Activated gamma-delta T cell treated with Interleukin-2 at 50 U/mL for 16 hours (primary cell): ENCODE results near the gene NUP133.
"Not testable (repeated sequence)": the region's sequence is repeated elsewhere in the genome, so short reads cannot be mapped to it uniquely, and the experiment has no call there.

Source experiments
- DNase-seq: peaks from one replicate; pipeline ENCODE4 v3.0.0-alpha.2; 2020

NUP133 gene

GRCh38 chr1:229448354-229448753 is 59.8 kb downstream of the NUP133 start:
- DNase-seq: no peak

- DNase-seq: no peak
These were observed 60.3 kb downstream of the NUP133 start for GRCh38 chr1:229447809-229448252.

GRCh38 chr1:229445828-229446227 is 62.3 kb downstream of the NUP133 start:
- DNase-seq: no peak

- DNase-seq: no peak
These were observed 67.1 kb downstream of the NUP133 start for GRCh38 chr1:229440851-229441537.

DNA sequence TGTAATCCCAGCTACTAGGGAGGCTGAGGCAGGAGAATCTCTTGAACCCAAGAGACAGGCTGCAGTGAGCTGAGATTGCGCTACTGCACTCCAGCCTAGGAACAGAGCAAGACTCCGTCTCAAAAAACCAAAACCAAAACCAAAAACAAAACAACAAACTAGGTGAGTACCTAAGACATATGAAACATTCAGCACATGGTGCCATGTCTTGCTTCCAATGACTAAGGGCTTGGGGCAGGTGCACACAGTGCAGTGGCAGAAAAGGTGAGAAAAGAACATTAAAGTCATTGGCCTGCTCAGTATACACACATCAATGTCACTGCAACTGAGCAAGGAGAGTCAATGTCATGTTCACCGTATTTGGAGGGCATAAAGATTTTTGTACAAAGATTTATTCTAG is 70.1 kb downstream of the NUP133 start:
- DNase-seq: no peak

DNA sequence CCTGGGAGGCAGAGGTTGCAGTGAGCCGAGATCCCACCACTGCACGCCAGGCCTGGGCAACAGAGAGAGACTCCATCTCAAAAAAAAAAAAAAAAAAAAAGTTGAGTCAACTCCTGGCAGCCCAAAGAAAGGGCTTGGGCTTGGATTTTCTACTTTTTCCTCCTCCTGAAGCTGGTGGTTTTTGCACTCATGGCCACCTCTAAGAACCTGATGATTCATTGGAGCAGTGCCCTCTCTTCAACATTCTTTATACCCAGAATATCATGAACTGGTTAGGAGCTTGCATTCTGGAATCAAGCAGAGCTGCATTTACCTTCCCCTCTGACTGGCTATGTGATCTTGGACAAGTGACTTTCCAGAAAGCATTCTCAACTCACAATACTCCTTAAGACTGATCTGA is 70.7 kb downstream of the NUP133 start:
- DNase-seq: no peak

DNA sequence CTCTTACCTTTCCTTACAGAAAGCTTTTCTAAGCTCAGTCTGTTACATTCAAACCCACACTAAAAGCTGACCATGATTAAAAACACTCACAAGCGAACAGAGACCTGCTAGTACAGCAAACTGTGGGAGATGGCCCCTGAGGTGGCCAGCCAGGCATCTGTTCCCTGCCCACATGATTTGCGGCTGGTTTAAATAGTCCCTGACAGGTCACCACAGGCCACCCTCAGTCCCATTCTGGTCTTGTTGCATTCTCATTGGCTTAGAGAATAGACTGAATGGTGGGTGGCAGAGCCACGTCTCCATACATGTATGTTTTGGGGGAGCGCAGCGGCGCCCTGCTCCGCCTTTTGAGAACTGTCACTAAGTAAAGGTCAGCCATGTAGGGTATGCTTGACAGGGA is 71.9 kb downstream of the NUP133 start:
- DNase-seq: no peak

GRCh38 chr1:229434641-229435051 is 73.5 kb downstream of the NUP133 start:
- DNase-seq: no peak

- no peak for DNase-seq
These were observed 74.0 kb downstream of the NUP133 start, which contains the start of gene ACTA1 for GRCh38 chr1:229434005-229434640. Gene ACTA1, minus strand, starts transcription at chr1:229434094. Its CDS starts 979 bp downstream, at chr1:229433115.

DNA sequence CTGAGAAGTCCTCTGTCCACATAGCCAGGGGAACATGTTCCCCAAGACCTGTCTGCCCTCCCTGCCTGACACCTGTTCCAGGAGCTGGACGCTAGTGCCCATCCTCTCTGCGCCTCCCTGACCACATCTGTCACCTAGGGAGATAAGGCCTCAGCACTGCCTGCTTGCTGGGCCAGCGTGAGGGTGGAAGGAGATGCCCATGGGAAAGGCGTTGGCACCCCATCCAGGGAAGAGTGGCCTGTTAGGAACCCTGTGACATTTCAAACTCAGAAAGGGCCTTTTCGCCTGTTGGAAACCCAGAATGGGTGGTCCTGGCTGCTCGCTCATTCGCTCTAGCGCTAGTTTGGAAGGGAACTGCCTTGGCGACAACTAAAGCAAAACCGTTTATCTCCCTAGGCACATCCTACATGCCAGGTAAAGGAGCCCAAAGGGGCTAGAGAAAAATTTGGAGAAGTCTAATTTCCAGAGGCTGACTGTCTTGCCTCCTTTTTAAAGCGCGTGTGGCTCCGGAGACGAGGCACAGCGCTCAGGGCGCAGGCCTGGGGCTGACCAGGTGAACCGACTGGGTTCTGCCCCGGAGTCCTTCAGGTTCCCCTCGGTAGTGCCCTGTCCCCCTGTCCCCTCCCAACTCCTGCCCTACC is 74.7 kb downstream of the NUP133 start:
- no peak for DNase-seq

DNA sequence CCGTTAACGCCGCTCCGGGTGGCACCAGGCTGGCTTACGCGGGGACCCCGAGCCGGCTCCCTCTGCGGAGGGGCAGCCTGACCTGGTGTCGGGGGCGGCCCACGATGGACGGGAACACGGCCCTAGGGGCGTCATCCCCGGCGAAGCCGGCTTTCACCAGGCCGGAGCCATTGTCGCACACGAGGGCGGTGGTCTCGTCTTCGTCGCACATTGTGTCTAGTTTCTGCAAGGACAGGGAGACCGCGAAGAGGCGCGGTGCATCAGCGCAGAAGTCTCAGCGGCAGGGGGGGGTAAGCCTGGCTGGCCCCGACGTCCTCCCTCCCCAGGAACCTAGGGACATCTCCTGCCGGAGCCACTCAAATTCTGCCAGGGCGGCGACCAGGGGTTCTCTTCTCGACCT is 75.2 kb downstream of the NUP133 start:
- no peak for DNase-seq

DNA sequence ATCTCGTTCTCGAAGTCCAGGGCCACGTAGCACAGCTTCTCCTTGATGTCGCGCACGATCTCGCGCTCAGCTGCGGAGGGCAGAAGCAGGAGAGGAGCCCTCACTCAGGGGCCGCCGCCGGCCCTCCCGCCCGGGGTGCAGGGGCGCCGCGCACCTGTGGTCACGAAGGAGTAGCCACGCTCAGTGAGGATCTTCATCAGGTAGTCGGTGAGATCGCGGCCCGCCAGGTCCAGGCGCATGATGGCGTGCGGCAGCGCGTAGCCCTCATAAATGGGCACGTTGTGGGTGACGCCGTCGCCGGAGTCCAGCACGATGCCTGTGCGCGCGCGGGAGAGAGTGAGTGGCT is 76.1 kb downstream of the NUP133 start:
- DNase-seq: no peak

GRCh38 chr1:229431284-229432115 is 76.6 kb downstream of the NUP133 start:
- no peak for DNase-seq

DNA sequence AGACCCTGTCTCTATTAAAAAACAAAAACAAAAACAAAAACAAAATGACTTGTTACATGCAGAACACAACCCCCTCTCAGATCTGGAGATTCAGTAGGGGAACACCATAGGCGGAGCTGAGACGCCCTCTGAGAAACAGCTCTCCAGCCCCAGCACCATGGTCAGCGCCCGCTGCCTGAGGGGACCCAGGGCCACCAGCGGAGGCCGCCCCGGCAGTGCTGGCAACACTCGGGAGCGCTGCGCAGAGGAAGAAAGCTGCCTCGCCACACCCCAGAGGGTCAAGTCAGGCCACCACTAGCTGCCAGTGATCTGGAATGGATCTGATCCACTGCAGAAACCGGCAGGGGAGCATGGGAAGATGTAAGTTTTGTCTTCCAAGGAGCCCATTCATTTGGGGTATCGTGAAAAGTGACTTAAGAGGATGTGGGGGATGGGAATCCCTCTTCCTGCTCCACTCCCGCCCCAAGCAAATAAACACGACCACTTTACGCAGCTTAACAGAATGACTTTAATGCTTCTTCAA is 77.3 kb downstream of the NUP133 start:
- DNase-seq: peak; percentile 43

DNA sequence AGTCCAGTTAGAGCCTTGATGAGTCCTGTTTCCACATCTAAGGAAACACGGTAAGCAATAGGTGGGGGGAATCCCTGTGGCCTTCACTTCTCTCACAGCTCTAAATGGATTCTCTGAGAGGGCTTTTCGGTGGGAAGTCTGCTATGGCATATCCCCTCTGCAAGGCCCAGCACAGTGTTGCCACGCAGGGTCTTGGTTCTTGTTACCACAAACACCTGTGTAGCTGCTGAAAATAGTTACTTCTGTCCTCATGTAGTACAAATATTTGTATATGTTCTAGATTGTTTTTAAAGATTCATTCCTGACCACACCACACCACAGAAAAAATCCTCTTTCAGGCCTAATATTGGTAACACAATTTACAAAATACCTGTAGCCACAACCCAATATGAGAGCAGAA is 79.9 kb downstream of the NUP133 start:
- no peak for DNase-seq

GRCh38 chr1:229427572-229427971 is 80.6 kb downstream of the NUP133 start:
- DNase-seq: no peak

DNA sequence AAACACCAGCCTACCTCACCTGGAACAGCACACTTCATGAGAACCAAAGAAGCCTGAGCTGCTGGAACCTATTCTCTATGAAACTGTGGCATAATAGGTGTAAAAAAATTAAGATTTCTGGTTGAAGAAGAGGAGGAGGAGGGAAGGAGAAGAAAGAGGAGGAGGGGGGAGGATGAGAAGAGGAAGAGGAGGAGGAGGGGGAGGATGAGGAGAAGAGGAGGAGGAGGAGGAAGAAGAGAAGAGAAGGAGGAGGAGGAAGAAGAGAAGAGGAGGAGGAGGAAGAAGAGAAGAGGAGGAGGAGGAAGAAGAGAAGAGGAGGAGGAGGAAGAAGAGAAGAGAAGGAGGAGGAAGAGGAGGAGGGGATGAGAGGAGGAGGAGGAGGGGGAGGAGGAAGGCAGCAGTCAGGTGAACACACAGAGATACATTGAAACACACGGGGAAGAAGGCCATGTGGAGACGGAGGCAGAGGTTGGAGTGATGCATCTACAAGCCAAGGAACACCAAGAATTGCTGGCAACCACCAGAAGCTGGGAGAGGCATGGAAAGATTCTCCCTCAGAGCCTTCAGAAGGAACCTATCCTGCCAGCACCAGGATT is 82.5 kb downstream of the NUP133 start:
- no peak for DNase-seq

- DNase-seq: no peak
These were observed 87.4 kb downstream of the NUP133 start for GRCh38 chr1:229420765-229421164.

DNA sequence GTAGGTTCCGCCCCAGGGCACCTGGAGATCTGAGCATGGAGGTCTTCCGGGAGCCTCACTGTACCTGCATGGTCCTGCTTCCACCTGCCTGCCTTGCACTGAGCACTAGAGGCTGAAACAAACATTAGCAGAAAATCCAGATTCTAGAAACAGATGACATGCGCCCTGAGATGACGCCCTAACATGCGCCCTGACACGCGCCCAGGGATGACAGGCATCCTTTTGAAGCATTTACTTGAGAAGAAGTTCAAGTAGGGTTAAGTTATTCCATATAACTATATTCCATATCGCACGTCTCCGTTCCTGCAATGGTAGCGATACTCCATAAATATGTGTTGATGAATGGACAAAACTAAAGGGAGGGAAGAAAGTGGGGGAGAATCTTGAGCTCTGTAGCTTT is 87.9 kb downstream of the NUP133 start:
- DNase-seq: no peak

DNA sequence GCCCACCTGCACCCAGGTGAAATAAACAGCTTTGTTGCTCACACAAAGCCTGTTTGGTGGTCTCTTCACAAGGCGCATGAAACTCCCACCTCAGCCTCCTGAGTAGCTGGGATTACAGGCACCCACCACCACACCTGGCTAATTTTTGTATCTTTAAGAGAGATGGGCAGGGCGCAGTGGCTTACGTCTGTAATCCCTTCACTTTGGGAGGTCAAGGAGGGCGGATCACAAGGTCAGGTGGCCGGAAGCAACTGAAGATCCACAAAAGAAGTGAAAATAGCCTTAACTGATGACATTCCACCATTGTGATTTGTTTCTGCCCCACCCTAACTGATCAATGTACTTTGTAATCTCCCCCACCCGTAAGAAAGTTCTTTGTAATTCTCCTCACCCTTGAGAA is 89.6 kb downstream of the NUP133 start:
- not testable (repeated sequence) for DNase-seq

DNA sequence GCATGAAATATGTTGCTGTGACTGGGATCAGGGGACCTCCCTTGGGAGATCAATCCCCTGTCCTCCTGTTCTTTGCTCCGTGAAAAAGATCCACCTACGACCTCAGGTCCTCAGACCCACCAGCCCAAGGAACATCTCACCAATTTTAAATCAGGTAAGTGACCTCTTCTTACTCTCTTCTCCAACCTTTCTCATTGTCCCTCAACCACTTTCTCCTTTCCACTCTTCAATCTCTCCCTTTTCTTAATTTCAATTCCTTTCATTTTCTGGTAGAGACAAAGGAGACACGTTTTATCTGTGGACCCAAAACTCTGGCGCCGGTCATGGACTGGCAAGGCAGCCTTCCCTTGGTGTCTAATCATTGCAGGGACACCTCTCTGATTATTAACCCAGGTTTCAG is 95.3 kb downstream of the NUP133 start:
- not testable (repeated sequence) for DNase-seq

DNA sequence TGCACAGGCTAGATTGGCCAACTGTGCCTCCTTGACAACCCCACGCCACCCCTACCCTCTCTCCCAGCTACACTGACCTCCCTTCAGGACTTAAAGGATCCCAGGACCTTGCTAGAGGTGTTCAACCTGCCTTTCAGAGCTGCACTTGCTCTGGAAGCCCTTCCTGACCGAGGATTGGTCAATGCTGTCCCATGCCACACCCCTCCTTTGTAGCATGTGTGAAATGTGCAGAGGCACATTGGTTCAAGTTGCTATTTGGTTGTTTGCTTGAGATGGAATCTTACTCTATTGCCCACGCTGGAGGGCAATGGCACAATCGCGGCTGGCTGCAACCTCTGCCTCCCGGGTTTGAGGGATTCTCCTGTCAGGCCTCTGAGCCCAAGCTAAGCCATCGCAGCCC is 96.1 kb downstream of the NUP133 start:
- DNase-seq: no peak
